K562 (cell line): Measurements from ENCODE around the gene FBXL13. TPM values are rescaled to one million over a fixed set of nuclear protein-coding genes. Genes with fewer than 3 reads are reported as not detected.

Experiments used
- ATAC-seq: fragments of 200-7000 bp; cut with Tn5 transposase; 3 replicates; pipeline ENCODE4 v1.9.1; 2020; ENCODE audit warnings: moderate library complexity
- BruUV-seq: library from RNA; stranded (reverse); fragments of 400-500 nt; replicated peaks from 2 replicates; lab custom pipeline; 2021; lab: Mats Ljungman, UMichigan
- CTCF ChIA-PET: fragments of 300-600 bp; formaldehyde crosslinking; extraction: SDS; loops from one replicate; lab custom pipeline; 2021; ENCODE audit warnings: low intra/inter-chr PET ratio; lab: Yijun Ruan, JAX
- POLR2A ChIA-PET: fragments of 300-600, 350-650 bp; sonication (Branson Sonifier 250); formaldehyde crosslinking; extraction: SDS; loops from one replicate; lab custom pipeline; 2021; ENCODE audit warnings: antibody characterized with exemption, inconsistent platforms; lab: Yijun Ruan, JAX
- DNase-seq, 4 experiments: peaks; one replicate each; pipeline versions ENCODE4 v3.0.0 to v3.0.0-alpha.2; 2011 to 2018; ENCODE audit warnings: low spot score in 3 of 4, mixed read lengths in 3 of 4; ENCODE audit errors: extremely low read depth in 1 of 4
- FAIRE-seq: peaks from 2 replicates; lab custom pipeline; 2011; peaks lifted over from hg19 to GRCh38; lab: Jason Lieb, UNC
- H2AFZ ChIP-seq: 2 replicates; pipeline ENCODE4 v1.6.0; 2011; ENCODE audit warnings: low read depth, low read length, control low read depth, inconsistent platforms
- H3K27ac ChIP-seq: fragments of 200-600 bp; 3 replicates; pipeline ENCODE4 v1.8.0; 2011; ENCODE audit warnings: low read depth, mild to moderate bottlenecking, control low read depth, inconsistent platforms, low read length, moderate library complexity, mixed read lengths; ENCODE audit errors: extremely low read depth
- H3K27me3 ChIP-seq, 2 experiments: fragments of 300-600 bp in 1 of 2; 2 replicates in 1 of 2; 3 replicates in 1 of 2; pipeline versions ENCODE4 v1.6.0 to v1.8.0; 2011; ENCODE audit warnings: inconsistent platforms in 2 of 2, low read length in 2 of 2, mild to moderate bottlenecking in 1 of 2, mixed read lengths in 1 of 2, moderate library complexity in 1 of 2; ENCODE audit not compliant: control insufficient read depth in 2 of 2, insufficient read depth in 2 of 2
- H3K36me3 ChIP-seq: fragments of 300-600 bp; 3 replicates; pipeline ENCODE4 v1.8.0; 2011; ENCODE audit warnings: mild to moderate bottlenecking, low read length, inconsistent platforms; ENCODE audit not compliant: control insufficient read depth, insufficient read depth
- H3K4me1 ChIP-seq, 2 experiments: fragments of 200-600 bp in 1 of 2; replicated peaks in 1 of 2; 2 replicates in 1 of 2; 3 replicates in 1 of 2; pipeline versions ENCODE4 v1.5.1 to v1.8.0; 2011; ENCODE audit warnings: inconsistent platforms in 2 of 2, low read length in 2 of 2, mild to moderate bottlenecking in 1 of 2, mixed read lengths in 1 of 2, moderate library complexity in 1 of 2; ENCODE audit not compliant: control insufficient read depth in 2 of 2, insufficient read depth in 2 of 2
- H3K4me2 ChIP-seq: 2 replicates; pipeline ENCODE4 v1.6.1; 2011; ENCODE audit warnings: low read length, control low read depth, inconsistent platforms, mixed read lengths; ENCODE audit not compliant: insufficient read depth
- H3K4me3 ChIP-seq: fragments of 200-600 bp; sonication (generic), shearing (Covaris generic); 2 replicates; pipeline ENCODE4 v1.5.1; 2016; ENCODE audit warnings: control low read depth, inconsistent platforms
- H3K79me2 ChIP-seq: fragments of 200-600 bp; 3 replicates; pipeline ENCODE4 v1.8.0; 2011; ENCODE audit warnings: low read length, inconsistent platforms; ENCODE audit not compliant: control insufficient read depth, insufficient read depth
- H3K9ac ChIP-seq, 2 experiments: 2 replicates each; pipeline versions ENCODE4 v1.6.0 to v1.6.1; 2011; ENCODE audit warnings: low read depth in 2 of 2, low read length in 2 of 2, control low read depth in 1 of 2, inconsistent platforms in 1 of 2, mild to moderate bottlenecking in 1 of 2, mixed read lengths in 1 of 2; ENCODE audit not compliant: insufficient read depth in 1 of 2
- H3K9me1 ChIP-seq: one replicate; pipeline ENCODE4 v1.6.0; 2011; ENCODE audit warnings: inconsistent platforms, mild to moderate bottlenecking, low read length, moderate library complexity; ENCODE audit not compliant: control insufficient read depth, insufficient read depth
- H3K9me3 ChIP-seq: replicated peaks from 2 replicates; pipeline ENCODE4 v1.5.1; 2011; ENCODE audit warnings: low read depth, low read length, inconsistent platforms; ENCODE audit not compliant: control insufficient read depth, insufficient read depth
- H4K20me1 ChIP-seq: replicated peaks from 2 replicates; pipeline ENCODE4 v1.6.1; 2011; ENCODE audit warnings: low read length, inconsistent platforms, mixed read lengths; ENCODE audit not compliant: control insufficient read depth, insufficient read depth
- C11orf30 ChIP-seq: fragments of 450-650 bp; IDR thresholded peaks from 2 replicates; pipeline ENCODE4 v1.6.1; 2016; ENCODE audit warnings: low read depth, mild to moderate bottlenecking
- POLR2H ChIP-seq: IDR thresholded peaks from 2 replicates; pipeline ENCODE4 v1.6.1; 2016; ENCODE audit warnings: missing genetic modification characterization, low read depth, mild to moderate bottlenecking, control low read depth, missing compliant biosample characterization, moderate library complexity
- SPI1 ChIP-seq: IDR thresholded peaks from 2 replicates; pipeline ENCODE4 v1.6.1; 2011; ENCODE audit warnings: low read depth, low read length, control low read depth, borderline replicate concordance
- THRB ChIP-seq: fragments of 450-650 bp; formaldehyde crosslinking; conservative IDR thresholded peaks from 2 replicates; pipeline ENCODE4 v1.4.0; 2022; ENCODE audit warnings: mild to moderate bottlenecking, missing genetic modification characterization
- ZNF282 ChIP-seq: sonication (generic); formaldehyde crosslinking; IDR thresholded peaks from 2 replicates; pipeline ENCODE4 v1.8.1; 2023; ENCODE audit warnings: missing genetic modification reagents
- WGBS: fragments of 100-300 bp; shearing (Covaris generic); methylation state at CpG from one replicate; pipeline ENCODE4 v1.1.6; 2016; ENCODE audit warnings: low coverage, mixed read lengths; ENCODE audit not compliant: insufficient coverage; ENCODE audit errors: missing lambda C conversion rate; 5-methylcytosine and 5-hydroxymethylcytosine counted together
- in situ Hi-C: fragments of 300-500 bp; cut with MboI; formaldehyde crosslinking; loops from 4 replicates; pipeline ENCODE4 v1.15.0; 2018; ENCODE audit warnings: inconsistent platforms, mixed read lengths
- intact Hi-C: fragments of 100-400 bp; cut with micrococcal nuclease; formaldehyde crosslinking; loops from 2 replicates; pipeline ENCODE4 v1.14.2; 2022
- polyA plus RNA-seq, 8 experiments: library from polyadenylated mRNA; depleted of rRNA in 4 of 8; stranded (reverse) in 5 of 8; unstranded in 3 of 8; fragments of >200 nt; fragmentation: Nextera tagmentation in 2 of 8; fragmentation: Illumina TruSeq in 1 of 8; extraction: Ambion mirVana in 2 of 8; extraction: Trizol in 1 of 8; gene quantifications; 2 replicates each; pipeline versions ENCODE4 v1.2.1 to v1.2.3, GENCODE V29; 2011 to 2014; ENCODE audit warnings: inconsistent platforms in 1 of 8, missing spikeins in 1 of 8
- total RNA-seq, 7 experiments: library from RNA; depleted of rRNA in 6 of 7; stranded (reverse); fragments of >200 nt in 6 of 7; fragmentation: Illumina TruSeq in 2 of 7; extraction: Trizol in 2 of 7; gene quantifications; 2 replicates each; pipeline versions ENCODE4 v1.2.1 to v1.2.3, GENCODE V29; 2011 to 2021; ENCODE audit warnings: low replicate concordance in 1 of 7

Gene FBXL13
- total and polyA plus RNA-seq, 9 of the 15 experiments (the other 6 are each of a cell fraction or from before 2014, with no cell fraction given) = 16.3 to 55.0 (median 25.4) TPM

GRCh38 chr7:102982235-102982634 lies 92.4 kb downstream of the FBXL13 start:
- Histone ChIP-seq H3K27ac (no peak overlapping the region), H2AFZ (no peak overlapping the region), H3K9me3 (peaks cover 2% of the 10 kb centered on the region; the same call in 1 of the 2 replicates), H3K4me3 (no peak overlapping the region), H3K4me1 (peaks cover 4 to 30% of the 10 kb centered on the region in 2 experiments; a peak in 4 of 5 replicates), H3K9ac (no peak overlapping the region), H3K27me3 (no peaks in the 10 kb centered on the region), H4K20me1 (no peaks in the 10 kb centered on the region), H3K4me2 (no peak overlapping the region)
- POLR2A ChIA-PET = interaction anchor here (0.8 kb wide), 1 partner anchor 10 kb away, joined by 4 read pairs; no protein-coding TSS in a partner anchor
- in situ Hi-C loops (no loop called here), intact Hi-C loops (loop anchor here (5.0 kb wide), 1 partner anchor 70 kb away; no protein-coding TSS in a partner anchor)
- ATAC-seq (peak; percentile 3; the same call in 2 of the 3 replicates), DNase-seq (no peak), FAIRE-seq (no peak)
- CTCF ChIA-PET = no interaction called here
- 63% methylated on average over 1 of the region's 1 CpG for WGBS
- TF ChIP-seq ZNF282 (CRISPR knock-in tag) = no peak
- TF ChIP-seq POLR2H (tag) = 0 out of 2 replicates have a peak, but pooled peaks have one; percentile 11
- TF ChIP-seq, all 486 proteins: peak for 1
- no TSS peak for BruUV-seq
- Histone ChIP-seq H3K79me2 (peaks cover 24% of the 10 kb centered on the region), H3K36me3 (peaks cover 33% of the 10 kb centered on the region), H3K9me1 (no peaks in the 10 kb centered on the region)

GRCh38 chr7:102981451-102981850 lies 93.1 kb downstream of the FBXL13 start:
- H3K79me2 ChIP-seq = peaks cover 32% of the 10 kb centered on the region
- BruUV-seq = no TSS peak
- ChIA-PET CTCF (no interaction called here), POLR2A (no interaction called here)
- no peak for FAIRE-seq
- H3K36me3 ChIP-seq = peaks cover 41% of the 10 kb centered on the region
- no peak overlapping the region for H3K9ac ChIP-seq
- no peak overlapping the region for H2AFZ ChIP-seq
- no peaks in the 10 kb centered on the region for H3K9me1 ChIP-seq
- 74% methylated on average over 2 of the region's 2 CpGs for WGBS
- H3K4me1 ChIP-seq = peaks cover 4 to 37% of the 10 kb centered on the region in 2 experiments; a peak in 4 of 5 replicates
- no peak overlapping the region for H3K4me2 ChIP-seq
- no peaks in the 10 kb centered on the region for H3K27me3 ChIP-seq
- peak; percentile 68 for ATAC-seq
- intact Hi-C loops (loop anchor here (5.0 kb wide), 1 partner anchor 71 kb away; no protein-coding TSS in a partner anchor), in situ Hi-C loops (no loop called here)
- H3K27ac ChIP-seq = 0 out of 3 replicates have a peak overlapping the region, but pooled peaks have one; percentile 1
- no peaks in the 10 kb centered on the region for H4K20me1 ChIP-seq
- peaks cover 2% of the 10 kb centered on the region; the same call in 1 of the 2 replicates for H3K9me3 ChIP-seq
- peak in 1 of 4 experiments; percentile 58 for DNase-seq
- H3K4me3 ChIP-seq = no peak overlapping the region
- no peak for TF ChIP-seq C11orf30
- no peak for TF ChIP-seq THRB (CRISPR knock-in tag)
- TF ChIP-seq SPI1 = peak; percentile 70; the same call in 1 of the 2 replicates
